ENCODE results near the gene FUBP1. TPM values are rescaled to one million over a fixed set of nuclear protein-coding genes. Genes with fewer than 3 reads are reported as not detected.
"Not testable (repeated sequence)": the region's sequence is repeated elsewhere in the genome, so short reads cannot be mapped to it uniquely, and the experiment has no call there.

Gene FUBP1
- total and polyA plus RNA-seq, 2 donors (not counting 3 experiments of a cell fraction or from before 2014, with no cell fraction given): 112 to 166 TPM

DNA sequence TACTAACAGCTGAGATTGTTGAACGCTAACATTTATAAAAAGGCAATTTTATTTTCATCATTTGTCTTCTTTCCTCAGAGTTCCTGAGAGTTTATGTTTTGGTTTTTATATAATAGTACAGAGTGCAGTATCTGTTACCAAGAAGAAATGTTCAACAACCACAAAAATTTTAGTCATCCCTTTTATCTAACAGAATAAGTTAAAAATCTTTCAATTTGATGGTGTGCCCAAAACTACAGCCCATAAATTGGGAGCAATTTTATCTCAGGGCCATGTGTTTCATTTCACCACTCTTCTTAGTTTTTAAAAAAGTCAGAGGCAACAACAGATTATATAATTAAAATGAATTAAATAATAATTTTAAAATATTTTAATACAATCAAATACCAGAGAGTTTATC lies 53.4 kb downstream of the FUBP1 start:
- Histone ChIP-seq H4K20me1 (replicated peaks; ENCODE audit: control insufficient read depth, extremely low read depth, insufficient read depth, low read length) (no peaks in the 10 kb centered on the region), H3K9ac (replicated peaks; ENCODE audit: extremely low read depth, insufficient read depth, low read length) (no peak overlapping the region), H3K27ac (ENCODE audit: insufficient read depth, low read depth, low read length) (no peak overlapping the region), H2AFZ (ENCODE audit: low read depth, low read length) (no peak overlapping the region), H3K27me3 (ENCODE audit: control insufficient read depth in 2 of 2, insufficient read depth in 2 of 2, low read length in 2 of 2) (no peaks in the 10 kb centered on the region), H3K79me2 (ENCODE audit: control insufficient read depth, insufficient read depth, low read length) (no peaks in the 10 kb centered on the region), H3K9me1 (replicated peaks; ENCODE audit: control insufficient read depth, extremely low read depth, insufficient read depth, low read length) (no peaks in the 10 kb centered on the region), H3K4me3 (replicated peaks in 1 of 3; ENCODE audit: insufficient read depth in 1 of 3, low read depth in 1 of 3, low read length in 3 of 3) (no peak overlapping the region), H3K4me2 (ENCODE audit: insufficient read depth, low read length) (no peak overlapping the region), H3K36me3 (ENCODE audit: control insufficient read depth in 2 of 2, extremely low read depth in 1 of 2, insufficient read depth in 2 of 2, low read length in 2 of 2) (peaks cover 0 to 7% of the 10 kb centered on the region in 2 experiments), H3K9me3 (replicated peaks; ENCODE audit: control insufficient read depth, insufficient read depth, low read length) (no peaks in the 10 kb centered on the region), H3K4me1 (ENCODE audit: control insufficient read depth, extremely low read depth, insufficient read depth, low read length) (peaks cover 7% of the 10 kb centered on the region)
- TF ChIP-seq MAX (IDR thresholded peaks at IDR 0.05; ENCODE audit: insufficient read depth, insufficient read length) (no peak), FOS (IDR thresholded peaks at IDR 0.05; ENCODE audit: borderline replicate concordance, insufficient read depth, low read length) (no peak), EZH2 (IDR thresholded peaks at IDR 0.05; ENCODE audit: borderline replicate concordance, low read depth, low read length, severe bottlenecking) (no peak), JUN (IDR thresholded peaks at IDR 0.05; ENCODE audit: borderline replicate concordance, insufficient read depth, insufficient read length, low read depth) (no peak)
- CTCF ChIA-PET: interaction anchor here (1.5 to 2.1 kb wide), 2 partner anchors 22 to 26 kb away, joined by 4 read pairs; no protein-coding TSS in a partner anchor
- no TSS peak for BruUV-seq (replicated peaks)
- POLR2A ChIA-PET: no interaction called here
- dilution Hi-C loops (cut with MboI; ENCODE audit: extremely low pct_ligation_motif_present, low sequenced_read_pairs) (no loop called here), intact Hi-C loops (cut with micrococcal nuclease) (no loop called here)
- peak; percentile 15 for FAIRE-seq
- no peak for DNase-seq (ENCODE audit: low read depth, low spot score)

GRCh38 chr1:77918918-77919317 lies 60.0 kb downstream of the FUBP1 start:
- H3K4me2 ChIP-seq (ENCODE audit: insufficient read depth, low read length); H3K27me3 ChIP-seq (ENCODE audit: control insufficient read depth in 2 of 2, insufficient read depth in 2 of 2, low read length in 2 of 2); H3K9me3 ChIP-seq (replicated peaks; ENCODE audit: control insufficient read depth, insufficient read depth, low read length); H3K27ac ChIP-seq (ENCODE audit: insufficient read depth, low read depth, low read length); dilution Hi-C loops (cut with MboI; ENCODE audit: extremely low pct_ligation_motif_present, low sequenced_read_pairs); H3K4me1 ChIP-seq (ENCODE audit: control insufficient read depth, extremely low read depth, insufficient read depth, low read length); DNase-seq (ENCODE audit: low read depth, low spot score); H3K79me2 ChIP-seq (ENCODE audit: control insufficient read depth, insufficient read depth, low read length); FAIRE-seq; POLR2A ChIA-PET; H3K9ac ChIP-seq (replicated peaks; ENCODE audit: extremely low read depth, insufficient read depth, low read length); H3K9me1 ChIP-seq (replicated peaks; ENCODE audit: control insufficient read depth, extremely low read depth, insufficient read depth, low read length); intact Hi-C loops (cut with micrococcal nuclease); H4K20me1 ChIP-seq (replicated peaks; ENCODE audit: control insufficient read depth, extremely low read depth, insufficient read depth, low read length); H3K4me3 ChIP-seq (replicated peaks in 1 of 3; ENCODE audit: insufficient read depth in 1 of 3, low read depth in 1 of 3, low read length in 3 of 3); BruUV-seq (replicated peaks); CTCF ChIA-PET; H2AFZ ChIP-seq (ENCODE audit: low read depth, low read length); H3K36me3 ChIP-seq (ENCODE audit: control insufficient read depth in 2 of 2, extremely low read depth in 1 of 2, insufficient read depth in 2 of 2, low read length in 2 of 2): not testable (repeated sequence)
